Right atrium auricular region (tissue), 2 donors: ENCODE measurements around the gene TUBB1. TPM values are rescaled to one million over a fixed set of nuclear protein-coding genes. Genes with fewer than 3 reads are reported as not detected.

Experiments used
- DNase-seq: peaks from one replicate; pipeline ENCODE4 v3.0.0-alpha.2; 2019; ENCODE audit warnings: low spot score
- H3K27ac ChIP-seq, 2 donors: fragments of 200-600 bp; sonication (generic); 1 replicate in 1 of 2; 2 replicates in 1 of 2; pipeline ENCODE4 v1.5.1; 2016 to 2019
- H3K27me3 ChIP-seq, 2 donors: fragments of 200-600 bp; sonication (generic); one replicate each; pipeline versions ENCODE4 v1.5.1 to v1.6.0; 2017 to 2019
- H3K36me3 ChIP-seq: fragments of 200-600 bp; sonication (generic); one replicate; pipeline ENCODE4 v1.5.1; 2016
- H3K4me1 ChIP-seq, 2 donors: fragments of 200-600 bp; sonication (generic); one replicate each; pipeline versions ENCODE4 v1.5.1 to v1.6.0; 2017 to 2019
- H3K4me3 ChIP-seq, 2 donors: fragments of 200-600 bp; sonication (generic); 1 replicate in 1 of 2; 2 replicates in 1 of 2; pipeline ENCODE4 v1.5.1; 2017 to 2019; ENCODE audit warnings: mild to moderate bottlenecking in 1 of 2, moderate library complexity in 1 of 2
- H3K9me3 ChIP-seq, 2 donors: fragments of 200-600 bp; sonication (generic); one replicate each; pipeline ENCODE4 v1.5.1; 2019
- total RNA-seq, 2 donors: library from RNA; depleted of rRNA; stranded (reverse); fragments of >200 nt; gene quantifications; one replicate each; pipeline ENCODE4 v1.1.0, GENCODE V29; 2016
- TF ChIP-seq, protein P1 (sequence below), 2 donors: fragments of 200-600 bp; sonication (generic); IDR thresholded peaks; one replicate each; pipeline ENCODE4 v1.5.1; 2019; ENCODE audit warnings: antibody characterized with exemption in 2 of 2

TUBB1 gene
- total RNA-seq, 2 donors from 2014 or later: 0.19 to 0.35 TPM

GRCh38 chr20:58987790-58988564, 31.3 kb upstream of the TUBB1 start:
- Histone ChIP-seq H3K36me3 (peaks cover 67% of the 10 kb centered on the region), H3K27ac (no peak overlapping the region), H3K4me3 (no peak overlapping the region), H3K27me3 (no peaks in the 10 kb centered on the region), H3K9me3 (no peaks in the 10 kb centered on the region), H3K4me1 (peaks cover 0 to 34% of the 10 kb centered on the region in 2 donors)
- DNase-seq: no peak
- TF ChIP-seq, protein P1, sequence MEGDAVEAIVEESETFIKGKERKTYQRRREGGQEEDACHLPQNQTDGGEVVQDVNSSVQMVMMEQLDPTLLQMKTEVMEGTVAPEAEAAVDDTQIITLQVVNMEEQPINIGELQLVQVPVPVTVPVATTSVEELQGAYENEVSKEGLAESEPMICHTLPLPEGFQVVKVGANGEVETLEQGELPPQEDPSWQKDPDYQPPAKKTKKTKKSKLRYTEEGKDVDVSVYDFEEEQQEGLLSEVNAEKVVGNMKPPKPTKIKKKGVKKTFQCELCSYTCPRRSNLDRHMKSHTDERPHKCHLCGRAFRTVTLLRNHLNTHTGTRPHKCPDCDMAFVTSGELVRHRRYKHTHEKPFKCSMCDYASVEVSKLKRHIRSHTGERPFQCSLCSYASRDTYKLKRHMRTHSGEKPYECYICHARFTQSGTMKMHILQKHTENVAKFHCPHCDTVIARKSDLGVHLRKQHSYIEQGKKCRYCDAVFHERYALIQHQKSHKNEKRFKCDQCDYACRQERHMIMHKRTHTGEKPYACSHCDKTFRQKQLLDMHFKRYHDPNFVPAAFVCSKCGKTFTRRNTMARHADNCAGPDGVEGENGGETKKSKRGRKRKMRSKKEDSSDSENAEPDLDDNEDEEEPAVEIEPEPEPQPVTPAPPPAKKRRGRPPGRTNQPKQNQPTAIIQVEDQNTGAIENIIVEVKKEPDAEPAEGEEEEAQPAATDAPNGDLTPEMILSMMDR (IDR thresholded peaks at IDR 0.05): no peak

DNA sequence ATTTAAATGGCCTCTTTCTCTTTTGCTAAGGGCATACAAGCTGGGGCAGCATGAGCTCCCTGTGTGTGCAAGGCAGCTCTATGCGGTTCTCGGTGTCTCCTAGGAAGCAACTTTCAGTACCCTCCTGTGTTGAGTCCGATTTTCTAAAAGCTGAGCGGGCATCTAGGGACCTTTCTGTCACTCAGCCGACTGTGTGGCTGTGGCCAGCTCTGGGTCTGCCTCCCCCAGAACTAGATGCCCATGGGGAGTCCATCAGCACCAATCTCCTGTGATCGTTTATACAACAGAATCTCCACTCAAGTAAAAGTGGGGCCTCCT, 30.7 kb upstream of the TUBB1 start:
- H3K9me3 ChIP-seq: no peaks in the 10 kb centered on the region
- no peaks in the 10 kb centered on the region for H3K27me3 ChIP-seq
- H3K27ac ChIP-seq: no peak overlapping the region
- H3K4me1 ChIP-seq: peaks cover 0 to 32% of the 10 kb centered on the region in 2 donors
- DNase-seq: no peak
- TF ChIP-seq, protein P1 (IDR thresholded peaks at IDR 0.05): no peak
- H3K4me3 ChIP-seq: no peak overlapping the region
- H3K36me3 ChIP-seq: peaks cover 72% of the 10 kb centered on the region

DNA sequence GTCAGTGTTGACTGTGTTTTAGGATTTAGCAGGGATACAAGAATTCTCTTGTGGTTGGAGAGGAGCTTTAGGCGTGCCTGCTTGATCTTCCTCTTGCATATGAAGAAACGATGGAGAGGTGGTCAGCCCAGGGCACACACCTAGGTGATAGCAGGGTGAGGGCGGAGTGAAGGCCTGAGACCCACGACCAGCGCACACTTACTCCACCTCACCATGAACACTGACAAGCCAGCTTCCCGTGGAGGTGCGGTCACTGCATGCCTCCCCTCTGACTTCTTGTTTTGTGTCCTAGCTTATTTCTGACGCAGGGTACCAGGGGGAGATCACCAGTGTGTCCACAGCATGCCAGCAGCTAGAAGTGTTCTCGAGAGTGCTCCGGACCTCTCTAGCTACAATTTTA, 30.0 kb upstream of the TUBB1 start:
- Histone ChIP-seq H3K9me3 (no peaks in the 10 kb centered on the region), H3K4me3 (no peak overlapping the region), H3K36me3 (peaks cover 79% of the 10 kb centered on the region), H3K27me3 (no peaks in the 10 kb centered on the region), H3K27ac (no peak overlapping the region), H3K4me1 (peaks cover 0 to 27% of the 10 kb centered on the region in 2 donors)
- no peak for DNase-seq
- TF ChIP-seq, protein P1 (IDR thresholded peaks at IDR 0.05): no peak

DNA sequence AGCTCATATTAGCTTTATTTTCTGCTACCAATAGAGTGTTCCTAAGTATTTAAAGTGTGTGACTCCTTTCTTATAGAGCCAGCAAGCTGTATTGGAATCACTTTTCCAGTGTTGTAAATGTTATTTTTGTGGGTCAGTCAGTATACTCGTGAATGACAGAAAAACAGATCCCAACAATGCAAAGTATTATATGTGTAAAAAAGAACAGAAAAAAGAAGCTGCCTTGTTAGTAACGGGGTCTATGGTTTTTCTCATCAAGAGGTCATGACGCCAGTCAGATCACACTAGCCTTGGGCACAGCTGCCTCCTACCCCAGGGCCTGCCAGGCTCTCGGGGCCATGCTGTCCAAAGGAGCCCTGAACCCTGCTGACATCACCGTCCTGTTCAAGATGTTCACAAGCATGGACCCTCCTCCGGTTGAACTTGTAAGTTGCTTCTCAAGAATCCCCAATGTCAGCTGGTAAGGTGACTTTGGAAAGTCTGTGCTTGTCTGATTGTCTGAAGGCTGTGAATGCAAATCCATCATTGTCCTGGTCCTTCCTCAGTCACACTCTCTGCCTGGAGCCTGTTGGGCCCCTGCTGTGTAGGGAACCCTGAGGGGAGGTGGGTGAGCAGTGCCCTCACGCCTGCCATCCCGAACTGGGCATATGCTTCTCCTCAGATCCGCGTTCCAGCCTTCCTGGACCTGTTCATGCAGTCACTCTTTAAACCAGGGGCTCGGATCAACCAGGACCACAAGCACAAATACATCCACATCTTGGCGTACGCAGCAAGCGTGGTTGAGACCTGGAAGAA, 28.4 kb upstream of the TUBB1 start:
- Histone ChIP-seq H3K27me3 (no peaks in the 10 kb centered on the region), H3K27ac (no peak overlapping the region), H3K4me1 (peaks cover 0 to 19% of the 10 kb centered on the region in 2 donors), H3K36me3 (peaks cover 95% of the 10 kb centered on the region), H3K4me3 (no peak overlapping the region), H3K9me3 (no peaks in the 10 kb centered on the region)
- TF ChIP-seq, protein P1 (IDR thresholded peaks at IDR 0.05): no peak
- no peak for DNase-seq

DNA sequence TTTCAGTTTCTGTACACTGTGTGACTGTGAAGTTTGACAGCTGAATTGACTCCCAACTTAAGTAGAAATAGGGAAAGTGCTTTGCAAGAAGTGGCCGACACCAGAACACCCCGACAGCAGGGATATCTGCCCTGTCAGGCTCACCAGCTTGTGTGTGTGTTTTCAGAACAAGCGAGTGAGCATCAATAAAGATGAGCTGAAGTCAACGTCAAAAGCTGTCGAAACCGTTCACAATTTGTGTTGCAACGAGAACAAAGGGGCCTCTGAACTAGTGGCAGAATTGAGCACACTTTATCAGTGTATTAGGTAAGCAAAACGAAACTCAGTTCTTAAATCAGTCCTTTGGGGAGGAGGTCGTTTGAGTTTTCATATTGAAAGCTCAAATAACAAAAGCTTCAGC, 27.5 kb upstream of the TUBB1 start:
- H3K9me3 ChIP-seq: no peaks in the 10 kb centered on the region
- H3K27ac ChIP-seq: no peak overlapping the region
- no peak overlapping the region for H3K4me3 ChIP-seq
- H3K27me3 ChIP-seq: no peaks in the 10 kb centered on the region
- peaks cover 0 to 13% of the 10 kb centered on the region in 2 donors for H3K4me1 ChIP-seq
- H3K36me3 ChIP-seq: peaks cover 99% of the 10 kb centered on the region
- TF ChIP-seq, protein P1 (IDR thresholded peaks at IDR 0.05): no peak
- no peak for DNase-seq
